CD8-positive, alpha-beta memory T cell (primary cell): Measurements from ENCODE around the gene CRTAC1. TPM values are rescaled to one million over a fixed set of nuclear protein-coding genes. Genes with fewer than 3 reads are reported as not detected.
A peak's percentile ranks its signal among the peaks of the same experiment; 100 is the strongest.

Experiments
- CTCF ChIA-PET: fragments of 350-600 bp; sonication (Branson Sonifier 250); formaldehyde crosslinking; loops from one replicate; lab custom pipeline; 2021; ENCODE audit warnings: antibody characterized with exemption; lab: Charles Lee
- POLR2A ChIA-PET: fragments of 350-600 bp; sonication (Branson Sonifier 250); formaldehyde crosslinking; loops from one replicate; lab custom pipeline; 2021; ENCODE audit warnings: antibody characterized with exemption; lab: Charles Lee
- DNase-seq, 5 donors: peaks; one replicate each; pipeline versions ENCODE4 v3.0.0 to v3.0.0-alpha.2; 2020 to 2022; ENCODE audit warnings: mixed read lengths in 1 of 5
- H3K27ac ChIP-seq: one replicate; pipeline ENCODE4 v1.7.0; 2013; ENCODE audit warnings: low read depth, mild to moderate bottlenecking, low read length, moderate library complexity
- H3K27me3 ChIP-seq: 2 replicates; pipeline ENCODE4 v1.7.0; 2013; ENCODE audit warnings: low read length, mild to moderate bottlenecking; ENCODE audit not compliant: insufficient read depth, poor library complexity, severe bottlenecking
- H3K36me3 ChIP-seq: 2 replicates; pipeline ENCODE4 v1.7.0; 2013; ENCODE audit warnings: mild to moderate bottlenecking, low read length, moderate library complexity; ENCODE audit not compliant: insufficient read depth
- H3K4me1 ChIP-seq: 2 replicates; pipeline ENCODE4 v1.7.0; 2013; ENCODE audit warnings: mild to moderate bottlenecking, low read length, moderate library complexity; ENCODE audit not compliant: insufficient read depth
- H3K4me3 ChIP-seq: 2 replicates; pipeline ENCODE4 v1.7.0; 2013; ENCODE audit warnings: mild to moderate bottlenecking, low read length
- H3K9me3 ChIP-seq: 2 replicates; pipeline ENCODE4 v1.7.0; 2013; ENCODE audit warnings: mild to moderate bottlenecking, low read length
- H3K27ac Mint-ChIP-seq, 8 donors: one replicate each; pipeline ENCODE4 v1.8.0; 2020 to 2021; ENCODE audit warnings: mixed read lengths in 8 of 8, mild to moderate bottlenecking in 6 of 8, inconsistent platforms in 3 of 8, moderate library complexity in 3 of 8
- H3K27me3 Mint-ChIP-seq, 2 donors: one replicate each; pipeline ENCODE4 v1.8.0; 2020 to 2021; ENCODE audit warnings: mixed read lengths in 2 of 2, mild to moderate bottlenecking in 1 of 2, moderate library complexity in 1 of 2
- H3K36me3 Mint-ChIP-seq, 3 donors: one replicate each; pipeline ENCODE4 v1.8.0; 2020 to 2021; ENCODE audit warnings: mixed read lengths in 3 of 3, inconsistent platforms in 1 of 3, mild to moderate bottlenecking in 1 of 3
- H3K4me1 Mint-ChIP-seq, 3 donors: one replicate each; pipeline ENCODE4 v1.8.0; 2020 to 2021; ENCODE audit warnings: mixed read lengths in 3 of 3, inconsistent platforms in 1 of 3, mild to moderate bottlenecking in 1 of 3
- H3K4me3 Mint-ChIP-seq, 7 donors: one replicate each; pipeline ENCODE4 v1.8.0; 2020 to 2021; ENCODE audit warnings: mixed read lengths in 7 of 7, mild to moderate bottlenecking in 6 of 7, moderate library complexity in 4 of 7, inconsistent platforms in 2 of 7
- H3K9me3 Mint-ChIP-seq, 5 donors: one replicate each; pipeline ENCODE4 v1.8.0; 2020 to 2022; ENCODE audit warnings: mixed read lengths in 5 of 5, mild to moderate bottlenecking in 3 of 5, moderate library complexity in 2 of 5, inconsistent platforms in 1 of 5
- polyA plus RNA-seq: library from polyadenylated mRNA; unstranded; fragments of 300-500 nt; fragmentation: Illumina TruSeq; gene quantifications from one replicate; pipeline ENCODE4 v1.2.3, GENCODE V29; 2021
- total RNA-seq, 2 experiments: library from RNA; stranded (reverse); gene quantifications; one replicate each; pipeline ENCODE4 v1.2.3, GENCODE V29; 2021

Gene CRTAC1
- total and polyA plus RNA-seq, 3 experiments from 2014 or later = not detected

DNA sequence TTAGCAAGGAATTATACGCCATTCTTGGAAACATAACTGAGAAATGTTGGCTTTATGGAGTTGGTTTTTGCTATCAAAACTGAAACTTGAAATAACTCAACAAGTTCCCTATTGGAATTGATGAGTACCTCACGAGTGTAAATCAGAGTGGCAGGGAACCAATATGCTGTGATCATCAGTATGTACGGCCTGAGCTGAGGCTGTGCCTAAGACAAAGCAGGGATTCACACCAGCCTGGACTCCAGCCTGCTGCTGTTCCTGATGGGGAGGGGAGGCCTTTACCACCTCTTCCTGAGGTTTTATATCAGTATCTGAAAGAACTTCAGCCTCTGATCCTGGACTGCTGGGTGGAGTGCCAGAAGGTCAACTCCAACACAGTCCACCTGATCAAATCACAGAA is 52.7 kb downstream of the CRTAC1 start:
- H3K27me3 Mint-ChIP-seq = peaks cover 29 to 87% of the 10 kb centered on the region in 2 donors
- DNase-seq = no peak
- no peaks in the 10 kb centered on the region for H3K9me3 Mint-ChIP-seq
- POLR2A ChIA-PET = no interaction called here
- Histone ChIP-seq H3K36me3 (no peaks in the 10 kb centered on the region), H3K9me3 (no peaks in the 10 kb centered on the region), H3K4me1 (no peaks in the 10 kb centered on the region), H3K4me3 (no peak overlapping the region), H3K27ac (no peak overlapping the region), H3K27me3 (peaks cover 22% of the 10 kb centered on the region)
- H3K36me3 Mint-ChIP-seq = no peaks in the 10 kb centered on the region
- CTCF ChIA-PET = no interaction called here
- no peaks in the 10 kb centered on the region for H3K4me1 Mint-ChIP-seq
- no peak overlapping the region for H3K27ac Mint-ChIP-seq
- no peak overlapping the region for H3K4me3 Mint-ChIP-seq

DNA sequence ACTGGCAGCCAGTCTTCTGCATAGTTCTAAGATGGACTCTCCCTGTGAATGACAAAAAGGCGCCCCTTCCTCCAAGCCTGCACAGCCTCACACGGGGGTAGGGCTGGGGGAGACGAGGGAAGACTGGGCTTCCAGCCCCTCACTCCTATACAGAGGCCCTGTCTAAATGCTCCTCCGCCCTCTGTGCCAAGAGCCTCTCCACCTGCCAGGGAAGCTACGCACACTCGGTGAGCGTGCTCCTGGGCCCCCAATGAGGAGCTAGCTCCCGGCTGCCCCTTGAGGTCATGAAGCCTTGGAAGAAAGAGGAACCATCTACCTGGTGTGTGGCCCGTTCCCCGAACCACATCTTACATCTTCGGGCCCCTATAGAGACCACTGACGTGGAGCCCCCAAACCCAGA is 54.8 kb downstream of the CRTAC1 start:
- Mint-ChIP-seq H3K27ac (no peak overlapping the region), H3K36me3 (no peaks in the 10 kb centered on the region), H3K4me3 (no peak overlapping the region), H3K9me3 (no peaks in the 10 kb centered on the region), H3K4me1 (no peaks in the 10 kb centered on the region), H3K27me3 (peaks cover 37 to 83% of the 10 kb centered on the region in 2 donors)
- DNase-seq = no peak
- no peak overlapping the region for H3K4me3 ChIP-seq
- ChIA-PET POLR2A (no interaction called here), CTCF (no interaction called here)
- H3K27me3 ChIP-seq = peaks cover 22% of the 10 kb centered on the region
- no peaks in the 10 kb centered on the region for H3K4me1 ChIP-seq
- no peaks in the 10 kb centered on the region for H3K36me3 ChIP-seq
- no peak overlapping the region for H3K27ac ChIP-seq
- H3K9me3 ChIP-seq = no peaks in the 10 kb centered on the region

DNA sequence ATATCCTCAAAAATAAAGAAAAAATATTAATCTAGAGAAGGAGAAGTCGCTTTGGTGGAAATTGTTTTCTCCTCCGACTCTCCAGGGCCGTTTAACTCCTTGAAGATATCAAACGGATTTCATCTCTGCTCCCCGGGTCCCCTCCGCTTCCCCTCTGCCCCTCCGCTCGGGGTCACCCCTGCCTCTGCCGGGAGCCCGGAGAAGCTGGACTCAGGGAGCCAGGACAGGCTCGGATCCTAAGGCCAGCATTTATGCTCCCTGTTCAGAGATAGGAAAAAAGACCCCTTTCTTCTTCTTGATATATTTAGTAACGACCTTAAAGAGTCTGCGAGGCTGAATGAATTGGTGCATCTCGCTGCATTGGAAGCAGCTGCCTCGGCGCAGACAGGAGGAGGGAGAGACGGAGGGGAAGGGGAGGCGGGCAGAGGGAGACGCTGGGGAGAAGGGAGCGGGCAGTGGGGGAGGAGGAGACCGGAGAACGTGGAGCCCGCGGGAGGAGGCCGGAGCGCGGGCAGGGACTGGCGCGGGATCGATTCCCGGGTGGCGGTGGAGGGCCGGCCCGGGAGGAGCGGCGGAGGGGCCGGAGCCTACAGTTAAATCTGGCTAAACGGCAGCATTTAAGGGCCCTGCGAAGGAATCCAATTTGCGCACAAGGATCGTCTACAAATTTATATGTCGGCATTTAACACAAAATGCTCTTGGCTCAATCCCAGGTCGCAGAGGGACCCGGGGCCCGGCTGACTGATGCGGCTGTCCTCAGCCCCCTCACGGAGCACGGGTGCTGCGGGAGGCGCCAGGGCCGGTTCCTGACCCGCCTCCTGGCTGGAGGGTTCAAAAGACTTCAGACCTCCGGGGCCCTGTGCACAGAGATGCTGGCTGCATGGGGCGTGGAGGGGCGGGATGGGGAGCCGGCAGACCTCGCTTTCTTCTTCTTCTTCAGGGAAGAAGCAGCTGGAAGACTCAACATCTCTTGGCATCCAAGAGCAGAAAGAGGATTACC is 55.6 kb downstream of the CRTAC1 start:
- H3K4me3 ChIP-seq = no peak overlapping the region
- Mint-ChIP-seq H3K4me1 (no peaks in the 10 kb centered on the region), H3K4me3 (no peak overlapping the region), H3K27me3 (peaks cover 43 to 84% of the 10 kb centered on the region in 2 donors), H3K9me3 (no peaks in the 10 kb centered on the region), H3K36me3 (no peaks in the 10 kb centered on the region), H3K27ac (no peak overlapping the region)
- POLR2A ChIA-PET = no interaction called here
- no peaks in the 10 kb centered on the region for H3K4me1 ChIP-seq
- DNase-seq = no peak
- no peaks in the 10 kb centered on the region for H3K9me3 ChIP-seq
- no peaks in the 10 kb centered on the region for H3K36me3 ChIP-seq
- CTCF ChIA-PET = no interaction called here
- peaks cover 22% of the 10 kb centered on the region for H3K27me3 ChIP-seq
- H3K27ac ChIP-seq = no peak overlapping the region

DNA sequence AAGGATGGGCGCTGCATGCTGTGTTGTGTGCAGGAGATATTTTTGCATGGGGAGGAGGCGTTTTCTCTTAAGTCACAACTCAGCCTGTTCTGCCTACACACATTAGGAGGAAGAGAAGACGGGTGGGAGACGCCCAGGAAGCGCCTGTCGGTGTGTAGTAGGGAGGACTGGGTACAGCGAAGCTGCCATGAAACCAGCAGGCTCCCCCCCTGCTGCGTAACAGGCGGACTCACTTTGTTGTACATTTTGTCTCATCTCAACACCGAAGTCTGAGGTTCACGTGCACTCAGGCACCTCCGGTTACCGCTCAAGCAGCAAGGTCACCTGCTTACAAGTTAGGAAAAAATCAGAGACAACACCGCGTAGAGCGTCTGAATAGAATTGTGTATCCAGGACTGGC is 56.3 kb downstream of the CRTAC1 start:
- no peak for DNase-seq
- peaks cover 22% of the 10 kb centered on the region for H3K27me3 ChIP-seq
- Mint-ChIP-seq H3K4me1 (no peaks in the 10 kb centered on the region), H3K4me3 (peak overlapping the region in 1 of 7 donors; percentile 41), H3K36me3 (no peaks in the 10 kb centered on the region), H3K9me3 (no peaks in the 10 kb centered on the region), H3K27ac (no peak overlapping the region), H3K27me3 (peaks cover 43 to 86% of the 10 kb centered on the region in 2 donors)
- H3K27ac ChIP-seq = no peak overlapping the region
- no peaks in the 10 kb centered on the region for H3K9me3 ChIP-seq
- POLR2A ChIA-PET = no interaction called here
- CTCF ChIA-PET = no interaction called here
- no peaks in the 10 kb centered on the region for H3K36me3 ChIP-seq
- H3K4me3 ChIP-seq = no peak overlapping the region
- no peaks in the 10 kb centered on the region for H3K4me1 ChIP-seq

DNA sequence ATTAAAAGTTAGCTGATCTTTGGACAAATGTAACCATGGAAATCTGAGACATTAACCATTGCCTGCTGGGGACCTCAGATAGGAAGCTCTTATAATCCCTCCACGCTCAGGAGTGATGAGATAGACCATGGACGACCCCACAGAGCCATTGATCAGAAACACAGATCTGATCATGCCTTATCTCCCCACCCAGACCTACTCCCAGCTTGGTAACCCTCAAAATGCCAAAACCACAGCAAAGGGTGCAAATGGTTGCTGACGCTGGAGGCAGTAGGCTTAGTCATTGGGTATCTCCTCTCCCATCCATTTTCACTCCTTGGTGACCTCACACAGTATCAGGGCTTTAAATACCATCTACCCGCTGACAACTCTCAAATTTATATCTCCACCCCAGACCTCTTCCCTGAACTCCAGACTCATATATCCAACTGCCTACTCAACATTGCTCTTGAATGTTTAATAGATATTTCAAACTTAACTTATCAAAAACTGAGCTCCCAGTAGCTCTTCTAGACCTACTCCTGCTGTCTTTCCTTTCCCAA is 60.8 kb downstream of the CRTAC1 start:
- Mint-ChIP-seq H3K4me3 (no peak overlapping the region), H3K27me3 (peaks cover 27 to 76% of the 10 kb centered on the region in 2 donors), H3K36me3 (no peaks in the 10 kb centered on the region), H3K4me1 (no peaks in the 10 kb centered on the region), H3K9me3 (no peaks in the 10 kb centered on the region), H3K27ac (no peak overlapping the region)
- Histone ChIP-seq H3K4me3 (no peak overlapping the region), H3K4me1 (no peaks in the 10 kb centered on the region), H3K36me3 (no peaks in the 10 kb centered on the region), H3K27me3 (peaks cover 17% of the 10 kb centered on the region), H3K27ac (no peak overlapping the region), H3K9me3 (no peaks in the 10 kb centered on the region)
- ChIA-PET CTCF (no interaction called here), POLR2A (no interaction called here)
- DNase-seq = no peak

DNA sequence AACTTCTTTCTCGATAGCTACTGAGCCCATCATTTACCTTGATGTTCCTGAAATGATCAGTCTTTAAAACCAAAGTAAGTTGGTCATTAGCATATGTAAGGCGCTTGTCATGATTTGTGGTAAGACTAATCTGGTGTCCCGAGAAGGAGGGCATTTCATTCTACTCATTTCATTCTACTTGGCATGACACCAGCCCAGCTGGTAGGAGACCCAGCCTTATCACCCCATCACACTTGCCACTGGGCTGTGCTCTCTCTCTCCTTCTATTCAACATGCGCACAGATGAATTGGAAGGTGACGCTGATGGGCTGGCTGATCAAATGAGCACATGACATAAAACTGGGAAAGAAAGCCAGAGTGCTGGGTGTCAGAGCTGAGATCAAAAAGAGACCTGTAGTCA is 65.7 kb downstream of the CRTAC1 start:
- ChIA-PET CTCF (no interaction called here), POLR2A (no interaction called here)
- no peak overlapping the region for H3K4me3 ChIP-seq
- peaks cover 9% of the 10 kb centered on the region for H3K27me3 ChIP-seq
- H3K27ac ChIP-seq = no peak overlapping the region
- H3K36me3 ChIP-seq = no peaks in the 10 kb centered on the region
- H3K27ac Mint-ChIP-seq = no peak overlapping the region
- DNase-seq = no peak
- H3K9me3 Mint-ChIP-seq = no peaks in the 10 kb centered on the region
- H3K4me1 ChIP-seq = no peaks in the 10 kb centered on the region
- no peak overlapping the region for H3K4me3 Mint-ChIP-seq
- peaks cover 20 to 78% of the 10 kb centered on the region in 2 donors for H3K27me3 Mint-ChIP-seq
- H3K4me1 Mint-ChIP-seq = no peaks in the 10 kb centered on the region
- H3K9me3 ChIP-seq = no peaks in the 10 kb centered on the region
- no peaks in the 10 kb centered on the region for H3K36me3 Mint-ChIP-seq

DNA sequence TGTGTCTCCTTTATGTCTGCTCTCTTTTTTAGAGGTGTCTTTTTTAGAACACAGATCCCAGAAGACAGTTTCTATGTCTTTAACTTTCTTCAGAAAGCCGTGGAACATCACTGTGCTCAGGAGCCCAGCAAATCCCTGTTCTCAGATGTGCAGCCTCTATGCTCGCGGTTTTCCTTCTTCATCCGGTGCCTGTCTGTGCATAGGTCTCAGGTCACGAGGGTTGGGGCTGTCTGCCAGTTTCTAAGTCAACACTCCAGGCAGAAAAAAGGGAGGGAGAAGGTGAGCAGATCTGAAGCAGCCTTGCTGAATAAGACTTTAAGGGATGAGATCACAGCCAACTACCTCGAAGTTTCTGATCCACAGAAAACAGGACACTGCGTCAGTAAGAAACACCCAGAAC is 68.5 kb downstream of the CRTAC1 start:
- no peak overlapping the region for H3K4me3 Mint-ChIP-seq
- peaks cover 21 to 78% of the 10 kb centered on the region in 2 donors for H3K27me3 Mint-ChIP-seq
- H3K27ac ChIP-seq = no peak overlapping the region
- no peaks in the 10 kb centered on the region for H3K9me3 ChIP-seq
- no peak overlapping the region for H3K27ac Mint-ChIP-seq
- ChIA-PET CTCF (no interaction called here), POLR2A (no interaction called here)
- H3K36me3 ChIP-seq = no peaks in the 10 kb centered on the region
- no peaks in the 10 kb centered on the region for H3K4me1 Mint-ChIP-seq
- H3K36me3 Mint-ChIP-seq = no peaks in the 10 kb centered on the region
- no peaks in the 10 kb centered on the region for H3K9me3 Mint-ChIP-seq
- peaks cover 9% of the 10 kb centered on the region for H3K27me3 ChIP-seq
- no peaks in the 10 kb centered on the region for H3K4me1 ChIP-seq
- no peak for DNase-seq
- H3K4me3 ChIP-seq = no peak overlapping the region

DNA sequence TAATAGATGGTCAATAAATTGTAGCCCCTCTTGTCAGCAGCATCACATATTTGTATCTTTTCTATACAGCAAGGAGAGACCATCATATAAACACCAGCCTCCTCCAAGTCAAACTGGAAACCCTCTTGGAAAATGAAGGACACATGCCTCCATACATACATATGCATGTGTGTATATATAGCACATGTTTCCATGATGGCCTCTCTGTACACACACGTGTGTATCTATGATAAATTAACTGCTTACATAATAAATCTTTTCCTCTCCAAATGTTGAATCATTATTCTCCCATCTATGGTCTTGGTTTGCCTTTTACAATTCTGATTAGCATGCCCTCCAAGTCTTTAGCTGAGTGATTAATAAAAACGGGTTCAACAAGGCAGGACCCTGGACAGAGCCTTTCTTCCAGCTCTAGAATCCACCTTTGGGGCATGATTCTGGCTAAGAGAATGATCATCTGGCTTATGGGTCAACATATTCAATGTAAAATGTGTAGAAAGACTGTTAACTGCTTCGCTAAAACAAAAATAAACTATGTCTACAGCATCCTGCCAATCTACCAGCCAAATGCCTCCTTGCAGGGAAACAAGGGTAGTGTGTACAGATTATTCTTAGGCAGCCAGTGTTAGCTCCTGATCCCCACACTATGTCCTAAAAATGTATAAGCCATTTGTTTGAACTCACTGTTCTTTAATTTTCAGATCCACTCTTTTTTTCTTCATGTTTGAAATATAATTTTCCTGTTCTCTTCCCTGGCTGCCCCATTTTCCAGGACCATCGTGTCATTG is 70.0 kb downstream of the CRTAC1 start:
- ChIA-PET POLR2A (no interaction called here), CTCF (no interaction called here)
- no peak overlapping the region for H3K4me3 Mint-ChIP-seq

More for the DNA sequence above, 70.0 kb downstream of the CRTAC1 start:
- Histone ChIP-seq H3K36me3 (no peaks in the 10 kb centered on the region), H3K4me1 (no peaks in the 10 kb centered on the region), H3K4me3 (no peak overlapping the region), H3K9me3 (no peaks in the 10 kb centered on the region), H3K27me3 (peaks cover 5% of the 10 kb centered on the region), H3K27ac (no peak overlapping the region)
- peaks cover 21 to 75% of the 10 kb centered on the region in 2 donors for H3K27me3 Mint-ChIP-seq
- DNase-seq = no peak
- no peaks in the 10 kb centered on the region for H3K36me3 Mint-ChIP-seq
- no peaks in the 10 kb centered on the region for H3K9me3 Mint-ChIP-seq
- H3K4me1 Mint-ChIP-seq = no peaks in the 10 kb centered on the region
- H3K27ac Mint-ChIP-seq = no peak overlapping the region
